ENCODE data around the gene DNAJC9. TPM values are rescaled to one million over a fixed set of nuclear protein-coding genes. Genes with fewer than 3 reads are reported as not detected.

The DNAJC9 gene
- total and polyA plus RNA-seq, 2 of the 4 experiments (the other 2 are of a cell fraction), result 20.0 to 28.7 TPM

- Histone ChIP-seq H4K91ac (ENCODE audit: insufficient read depth, low read depth, low read length) (no peak overlapping the region), H4K20me1 (ENCODE audit: insufficient read depth, low read length) (no peaks in the 10 kb centered on the region), H3K23ac (ENCODE audit: low read depth, low read length) (no peak overlapping the region), H3K9ac (ENCODE audit: low read depth, low read length) (no peak overlapping the region), H2AFZ (replicated peaks; ENCODE audit: low read length, poor library complexity) (no peak overlapping the region), H3K4me2 (ENCODE audit: low read depth, low read length) (no peak overlapping the region), H4K8ac (ENCODE audit: low read depth in 2 of 2, low read length in 2 of 2) (no peak overlapping the region), H3K56ac (ENCODE audit: extremely low read depth, insufficient read depth, low read length) (no peak overlapping the region), H3K18ac (ENCODE audit: low read depth, low read length) (no peak overlapping the region), H2BK20ac (ENCODE audit: low read depth, low read length) (no peak overlapping the region), H4K5ac (ENCODE audit: low read depth, low read length) (no peak overlapping the region), H3K27ac (ENCODE audit: insufficient read depth, low read length) (no peak overlapping the region), H2AK9ac (replicated peaks; ENCODE audit: low read depth, low read length, poor library complexity) (no peak overlapping the region), H3K4me1 (ENCODE audit: control insufficient read depth, insufficient read depth, low read length) (no peaks in the 10 kb centered on the region), H3K27me3 (ENCODE audit: control insufficient read depth, insufficient read depth, low read length) (no peaks in the 10 kb centered on the region), H2BK120ac (ENCODE audit: low read depth, low read length) (no peak overlapping the region), H3K79me1 (ENCODE audit: low read depth in 1 of 2, low read length in 2 of 2) (no peaks in the 10 kb centered on the region; a peak in 1 of 4 replicates), H2BK5ac (ENCODE audit: low read depth, low read length, poor library complexity, severe bottlenecking) (no peak overlapping the region), H2BK15ac (ENCODE audit: low read depth, low read length) (no peak overlapping the region), H3K4ac (ENCODE audit: low read depth, low read length) (no peak overlapping the region), H3K9me3 (ENCODE audit: control insufficient read depth, insufficient read depth, low read length) (no peaks in the 10 kb centered on the region; the same call in 1 of the 2 replicates), H3K36me3 (ENCODE audit: control insufficient read depth, insufficient read depth, low read length) (peaks cover 9% of the 10 kb centered on the region), H3K14ac (replicated peaks; ENCODE audit: low read depth, low read length) (no peak overlapping the region), H2AK5ac (ENCODE audit: low read depth, low read length) (no peak overlapping the region), H3K4me3 (ENCODE audit: insufficient read depth, low read depth, low read length) (no peak overlapping the region), H3K9me1 (ENCODE audit: insufficient read depth, low read length) (no peaks in the 10 kb centered on the region)
- peak; percentile 70 for DNase-seq
- ChIA-PET CTCF (no interaction called here), POLR2A (ENCODE audit: unreplicated experiment) (no interaction called here)
- in situ Hi-C loops (cut with MboI; ENCODE audit: low sequenced_read_pairs), result no loop called here
- ATAC-seq (ENCODE audit: low read depth), result peak; percentile 67
- dilution Hi-C loops (cut with HindIII; ENCODE audit: low sequenced_read_pairs, unreplicated experiment), result no loop called here
- intact Hi-C loops (cut with micrococcal nuclease), result no loop called here
- TF ChIP-seq CTCF (conservative IDR thresholded peaks at IDR 0.05; ENCODE audit: low read depth, low read length) (no peak), USF2 (IDR thresholded peaks at IDR 0.05; ENCODE audit: low read depth, low read length) (peak; percentile 31; the same call in 1 of the 2 replicates)
- WGBS, 2 experiments (ENCODE audit: extremely low coverage in 2 of 2, insufficient read length in 1 of 2), result no CpG with 5 or more reads among the region's 1 CpG
- BruUV-seq (replicated peaks), result no TSS peak
These were observed 37.4 kb downstream of the DNAJC9 start for GRCh38 chr10:73209705-73210104.
